HG02884 (cell line): Measurements from ENCODE around the gene ADCY7.
"Not testable (repeated sequence)": the region's sequence is repeated elsewhere in the genome, so short reads cannot be mapped to it uniquely, and the experiment has no call there.

Experiments
- ATAC-seq: cut with Tn5 transposase; IDR thresholded peaks from one replicate; pipeline ENCODE4 v1.9.1; 2021; ENCODE audit warnings: mild to moderate bottlenecking, moderate library complexity; ENCODE audit not compliant: unreplicated experiment

ADCY7 gene

GRCh38 chr16:50266337-50267091 lies at the start of gene ADCY7:
ADCY7 (plus strand) TSS chr16:50266551; CDS start chr16:50288180, 21,629 bp downstream.
- peak; percentile 78 for ATAC-seq

GRCh38 chr16:50219402-50219975 lies 46.9 kb upstream of the ADCY7 start:
- ATAC-seq, result no peak

- no peak for ATAC-seq
These were observed 42.1 kb upstream of the ADCY7 start for GRCh38 chr16:50224286-50224685.

GRCh38 chr16:50227120-50227519 lies 39.2 kb upstream of the ADCY7 start:
- ATAC-seq, result no peak

GRCh38 chr16:50227665-50228064 lies 38.7 kb upstream of the ADCY7 start:
- ATAC-seq, result no peak

GRCh38 chr16:50228364-50228868 lies 37.9 kb upstream of the ADCY7 start:
- no peak for ATAC-seq

- ATAC-seq, result no peak
These were observed 37.1 kb upstream of the ADCY7 start for GRCh38 chr16:50229149-50229726.

GRCh38 chr16:50234771-50235556 lies 31.4 kb upstream of the ADCY7 start:
- no peak for ATAC-seq

GRCh38 chr16:50235581-50235980 lies 30.8 kb upstream of the ADCY7 start:
- ATAC-seq, result no peak

- no peak for ATAC-seq
These were observed 28.0 kb upstream of the ADCY7 start for GRCh38 chr16:50238314-50238713.

- no peak for ATAC-seq
These were observed 27.5 kb upstream of the ADCY7 start for GRCh38 chr16:50238868-50239301.

- ATAC-seq, result not testable (repeated sequence)
These were observed 23.3 kb upstream of the ADCY7 start for GRCh38 chr16:50243024-50243423.

GRCh38 chr16:50244140-50244503 lies 22.2 kb upstream of the ADCY7 start:
- no peak for ATAC-seq

- no peak for ATAC-seq
These were observed 21.6 kb upstream of the ADCY7 start for GRCh38 chr16:50244504-50245416.

- ATAC-seq, result peak; percentile 71
These were observed 20.7 kb upstream of the ADCY7 start for GRCh38 chr16:50245417-50246298.

- ATAC-seq, result peak; percentile 20
These were observed 19.8 kb upstream of the ADCY7 start for GRCh38 chr16:50246299-50247122.

GRCh38 chr16:50247123-50247905 lies 19.0 kb upstream of the ADCY7 start:
- no peak for ATAC-seq
